Raji (cell line): ENCODE results near the gene PRKACG.

Source experiments
- POLR2A ChIP-seq: IDR thresholded peaks from 2 replicates; pipeline ENCODE4 v1.6.1; 2011; ENCODE audit warnings: low read depth, low read length, control low read depth; ENCODE audit not compliant: insufficient read depth

PRKACG gene

DNA sequence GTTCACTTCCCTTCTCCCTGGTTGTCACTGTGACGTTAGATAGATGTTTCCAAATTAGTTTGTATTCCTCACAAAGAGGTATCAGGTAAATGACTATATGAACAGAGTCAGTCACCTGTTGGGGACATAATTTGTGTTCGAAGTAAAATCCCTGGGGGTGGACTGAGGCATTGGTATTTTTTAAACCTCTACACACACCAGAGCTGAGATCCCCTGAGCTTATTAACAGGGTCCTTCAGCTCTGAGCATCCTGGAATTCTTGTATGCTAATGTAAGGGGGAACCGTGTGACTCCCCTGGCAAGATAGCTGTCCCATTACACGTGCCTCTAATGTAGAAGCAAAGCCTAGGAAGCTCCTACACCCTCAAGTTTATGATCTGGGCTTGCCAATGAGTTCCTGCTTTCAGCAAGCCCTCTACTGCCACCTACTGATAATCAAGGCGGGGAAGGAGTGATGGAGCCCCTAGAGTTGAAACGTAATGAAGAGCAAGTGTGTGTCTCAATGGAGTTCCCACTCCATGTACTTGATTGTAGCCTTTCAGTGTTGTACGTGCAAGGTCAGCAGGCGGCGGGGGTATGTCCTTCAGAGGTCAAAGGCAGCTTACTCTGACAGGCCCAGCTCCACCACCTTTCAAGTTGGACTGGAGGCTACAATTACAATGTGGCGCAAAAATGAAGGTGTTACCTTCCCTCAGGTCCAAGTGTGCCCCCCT lies 14.4 kb downstream of the PRKACG start:
- TF ChIP-seq POLR2A, result no peak

- TF ChIP-seq POLR2A, result no peak
Observed at GRCh38 chr9:68998812-68999211, 15.1 kb downstream of the PRKACG start.

GRCh38 chr9:68998385-68998784 lies 15.5 kb downstream of the PRKACG start:
- no peak for TF ChIP-seq POLR2A

DNA sequence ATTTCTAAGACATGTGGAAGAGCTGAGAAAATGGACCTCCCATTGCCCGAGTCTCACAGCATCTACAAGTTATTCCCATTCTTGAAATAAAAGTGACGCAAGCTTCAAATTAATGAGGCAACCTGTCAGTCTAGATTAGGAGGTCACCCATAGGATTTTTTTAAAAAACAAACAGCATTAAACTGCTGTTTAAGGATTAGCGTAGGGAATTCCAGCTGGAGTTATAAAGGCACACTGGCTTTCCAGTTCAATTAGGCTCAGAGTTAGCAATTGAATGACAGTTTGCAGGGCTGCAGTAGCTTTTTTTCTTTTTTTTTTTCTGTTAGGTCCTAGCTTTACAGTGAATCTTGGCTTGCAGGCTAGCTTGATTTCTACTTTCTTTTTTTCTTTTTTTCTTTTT lies 16.2 kb downstream of the PRKACG start:
- TF ChIP-seq POLR2A, result no peak

GRCh38 chr9:68996462-68996861 lies 17.5 kb downstream of the PRKACG start:
- no peak for TF ChIP-seq POLR2A

- TF ChIP-seq POLR2A, result no peak
Observed at GRCh38 chr9:68995776-68996175, 18.1 kb downstream of the PRKACG start.

GRCh38 chr9:68991457-68991856 lies 22.5 kb downstream of the PRKACG start:
- no peak for TF ChIP-seq POLR2A

- no peak for TF ChIP-seq POLR2A
Observed at GRCh38 chr9:68983522-68984424, 30.1 kb downstream of the PRKACG start.

DNA sequence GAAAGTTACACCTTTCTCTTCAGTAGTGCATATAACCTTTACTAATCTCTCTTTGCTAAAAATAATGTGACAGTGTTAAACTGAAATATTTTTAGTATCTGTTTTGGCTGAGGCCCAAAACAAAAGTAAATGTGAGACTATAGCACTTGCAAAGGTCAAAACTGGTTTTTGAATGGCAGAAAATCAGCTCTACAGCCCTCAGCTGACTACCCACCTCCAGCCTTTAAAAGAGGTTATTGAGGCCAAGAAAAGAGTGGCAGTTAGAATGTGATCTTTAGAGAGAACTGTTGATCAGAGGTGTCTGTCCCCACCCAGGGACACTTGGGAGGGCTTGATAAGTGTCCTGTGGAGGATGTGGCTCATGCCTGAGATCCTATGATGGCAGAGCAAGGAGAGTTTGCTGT lies 30.9 kb downstream of the PRKACG start:
- TF ChIP-seq POLR2A, result no peak

DNA sequence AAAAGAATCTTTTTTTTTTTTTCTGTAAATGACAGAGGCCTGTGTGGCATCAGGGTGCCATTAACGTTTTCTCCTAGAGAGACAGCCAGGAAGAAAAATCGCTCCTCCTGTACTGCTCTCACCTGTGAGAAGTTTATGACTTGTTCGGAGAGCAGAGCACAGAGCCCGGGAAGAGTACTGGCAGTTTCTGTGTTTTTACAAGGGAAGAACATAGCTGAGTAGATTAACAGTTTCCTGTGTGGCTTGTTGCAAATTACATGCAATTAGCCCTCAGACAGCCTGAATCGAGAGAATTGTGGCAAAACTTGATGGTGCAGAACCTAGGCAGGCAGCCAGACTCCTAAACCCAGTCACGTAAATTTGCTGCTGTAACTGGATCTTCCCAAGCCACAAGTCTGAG lies 32.1 kb downstream of the PRKACG start:
- no peak for TF ChIP-seq POLR2A

- no peak for TF ChIP-seq POLR2A
Observed at GRCh38 chr9:68980341-68980914, 33.5 kb downstream of the PRKACG start.

GRCh38 chr9:68979538-68980314 lies 34.2 kb downstream of the PRKACG start:
- TF ChIP-seq POLR2A, result no peak

DNA sequence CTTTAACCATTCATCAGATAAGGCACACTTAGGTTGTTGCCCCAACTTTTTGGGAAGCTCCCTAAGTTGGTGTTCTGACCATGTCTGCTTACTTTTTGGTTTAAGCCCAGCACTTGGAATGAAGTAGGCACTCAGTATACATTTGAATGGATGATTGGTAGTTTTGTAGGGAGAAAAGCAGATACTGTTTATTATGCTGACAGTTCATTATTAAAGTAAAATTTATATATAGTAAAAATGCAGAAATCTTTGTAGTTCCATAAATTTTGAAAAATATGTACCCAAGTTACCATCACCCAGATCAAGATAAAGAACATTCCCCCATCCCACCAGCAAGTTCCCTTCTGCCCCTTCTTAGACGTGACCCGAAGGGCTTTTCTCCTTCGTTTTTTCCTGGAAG lies 35.4 kb downstream of the PRKACG start:
- TF ChIP-seq POLR2A, result no peak

GRCh38 chr9:68978066-68978465 lies 35.8 kb downstream of the PRKACG start:
- TF ChIP-seq POLR2A, result no peak

- no peak for TF ChIP-seq POLR2A
Observed at GRCh38 chr9:68975365-68976043, 38.4 kb downstream of the PRKACG start.

DNA sequence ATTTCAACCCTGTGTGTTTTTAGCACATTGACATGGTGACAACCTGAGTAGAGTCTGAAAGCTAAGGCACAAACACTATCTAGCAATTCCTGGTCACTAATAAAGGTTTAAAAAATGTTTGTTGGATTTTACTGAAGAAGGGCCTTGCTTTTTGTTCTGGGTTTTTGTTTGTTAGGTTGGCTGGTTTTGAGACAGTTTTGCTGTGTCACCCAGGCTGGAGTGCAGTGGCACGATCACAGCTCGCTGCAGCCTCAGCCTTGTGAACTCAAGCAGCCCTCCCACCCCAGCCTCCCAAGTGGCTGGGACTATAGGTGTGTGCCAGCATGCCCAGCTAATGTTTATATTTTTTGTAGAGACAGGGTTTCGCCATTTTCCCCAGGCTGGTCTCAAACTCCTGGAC lies 39.0 kb downstream of the PRKACG start:
- no peak for TF ChIP-seq POLR2A
